Osteocyte (in vitro differentiated cells): ENCODE data around the gene BHMT. TPM values are rescaled to one million over a fixed set of nuclear protein-coding genes. Genes with fewer than 3 reads are reported as not detected.

Experiments used
- DNase-seq: peaks from one replicate; pipeline ENCODE4 v3.0.0; 2021; ENCODE audit warnings: mixed read lengths; ENCODE audit not compliant: unreplicated experiment; ENCODE audit errors: extremely low spot score
- H3K27ac Mint-ChIP-seq: one replicate; pipeline ENCODE4 v1.8.0; 2021; ENCODE audit warnings: mild to moderate bottlenecking, mixed read lengths; ENCODE audit not compliant: unreplicated experiment
- H3K27me3 Mint-ChIP-seq: one replicate; pipeline ENCODE4 v1.8.0; 2021; ENCODE audit warnings: mixed read lengths; ENCODE audit not compliant: unreplicated experiment
- H3K36me3 Mint-ChIP-seq: one replicate; pipeline ENCODE4 v1.8.0; 2021; ENCODE audit warnings: mixed read lengths; ENCODE audit not compliant: unreplicated experiment
- H3K4me1 Mint-ChIP-seq: one replicate; pipeline ENCODE4 v1.8.0; 2021; ENCODE audit warnings: mixed read lengths; ENCODE audit not compliant: unreplicated experiment
- H3K4me3 Mint-ChIP-seq: one replicate; pipeline ENCODE4 v1.8.0; 2021; ENCODE audit warnings: mild to moderate bottlenecking, moderate library complexity, mixed read lengths; ENCODE audit not compliant: unreplicated experiment
- H3K9me3 Mint-ChIP-seq: one replicate; pipeline ENCODE4 v1.8.0; 2021; ENCODE audit warnings: mixed read lengths; ENCODE audit not compliant: unreplicated experiment
- CTCF ChIP-seq: fragments of 200-600 bp; sonication (generic); IDR thresholded peaks from 2 replicates; pipeline ENCODE4 v1.5.0; 2021; ENCODE audit warnings: antibody characterized with exemption, mild to moderate bottlenecking, moderate library complexity
- total RNA-seq: library from RNA; stranded (reverse); gene quantifications from 2 replicates; pipeline ENCODE4 v1.2.1, GENCODE V29; 2021

Gene BHMT
- total RNA-seq, 1 donor from 2014 or later: not detected

- TF ChIP-seq CTCF: no peak
- no peak for DNase-seq
- no peak overlapping the region for H3K4me3 Mint-ChIP-seq
- H3K27me3 Mint-ChIP-seq: peaks cover 90% of the 10 kb centered on the region
- H3K9me3 Mint-ChIP-seq: no peaks in the 10 kb centered on the region
- H3K4me1 Mint-ChIP-seq: peaks cover 15% of the 10 kb centered on the region
- H3K36me3 Mint-ChIP-seq: peaks cover 2% of the 10 kb centered on the region
- no peak overlapping the region for H3K27ac Mint-ChIP-seq
These were observed 522 bp downstream of the BHMT start for GRCh38 chr5:79111960-79112702.

GRCh38 chr5:79112703-79113058 lies 1.1 kb downstream of the BHMT start:
- Mint-ChIP-seq H3K36me3 (peaks cover 2% of the 10 kb centered on the region), H3K4me1 (peaks cover 14% of the 10 kb centered on the region), H3K9me3 (no peaks in the 10 kb centered on the region), H3K27me3 (peaks cover 90% of the 10 kb centered on the region), H3K4me3 (no peak overlapping the region), H3K27ac (no peak overlapping the region)
- no peak for TF ChIP-seq CTCF
- DNase-seq: no peak

GRCh38 chr5:79119486-79119885 lies 7.9 kb downstream of the BHMT start:
- no peaks in the 10 kb centered on the region for H3K9me3 Mint-ChIP-seq
- H3K27ac Mint-ChIP-seq: no peak overlapping the region
- TF ChIP-seq CTCF: no peak
- DNase-seq: no peak
- no peaks in the 10 kb centered on the region for H3K36me3 Mint-ChIP-seq
- no peaks in the 10 kb centered on the region for H3K4me1 Mint-ChIP-seq
- H3K27me3 Mint-ChIP-seq: peaks cover 52% of the 10 kb centered on the region
- no peak overlapping the region for H3K4me3 Mint-ChIP-seq

- no peak overlapping the region for H3K27ac Mint-ChIP-seq
- H3K27me3 Mint-ChIP-seq: peaks cover 45% of the 10 kb centered on the region
- DNase-seq: no peak
- H3K9me3 Mint-ChIP-seq: no peaks in the 10 kb centered on the region
- no peaks in the 10 kb centered on the region for H3K36me3 Mint-ChIP-seq
- H3K4me1 Mint-ChIP-seq: no peaks in the 10 kb centered on the region
- no peak overlapping the region for H3K4me3 Mint-ChIP-seq
- no peak for TF ChIP-seq CTCF
These were observed 8.6 kb downstream of the BHMT start for GRCh38 chr5:79120221-79120620.

- H3K36me3 Mint-ChIP-seq: no peaks in the 10 kb centered on the region
- no peak overlapping the region for H3K27ac Mint-ChIP-seq
- no peaks in the 10 kb centered on the region for H3K9me3 Mint-ChIP-seq
- H3K27me3 Mint-ChIP-seq: peaks cover 28% of the 10 kb centered on the region
- DNase-seq: no peak
- TF ChIP-seq CTCF: no peak
- no peaks in the 10 kb centered on the region for H3K4me1 Mint-ChIP-seq
- no peak overlapping the region for H3K4me3 Mint-ChIP-seq
These were observed 11.4 kb downstream of the BHMT start for GRCh38 chr5:79122973-79123372.
